Activated B cell treated with CpG ODN at 0.5 μM for 24 hours (primary cell): ENCODE data around the gene TTC17. TPM values are rescaled to one million over a fixed set of nuclear protein-coding genes. Genes with fewer than 3 reads are reported as not detected.
"Not testable (repeated sequence)": the region's sequence is repeated elsewhere in the genome, so short reads cannot be mapped to it uniquely, and the experiment has no call there.

Source experiments
- ATAC-seq: fragments of 200-7000 bp; cut with Tn5 transposase; one replicate; pipeline ENCODE4 v1.10.0; 2021; ENCODE audit warnings: low read depth, mild to moderate bottlenecking, moderate library complexity
- CTCF ChIA-PET: fragments of 350-600 bp; sonication (Branson Sonifier 250); formaldehyde crosslinking; loops from one replicate; lab custom pipeline; 2021; ENCODE audit warnings: antibody characterized with exemption; lab: Charles Lee
- POLR2A ChIA-PET: fragments of 350-600 bp; sonication (Branson Sonifier 250); formaldehyde crosslinking; loops from one replicate; lab custom pipeline; 2021; ENCODE audit warnings: antibody characterized with exemption; lab: Charles Lee
- DNase-seq: peaks from one replicate; pipeline ENCODE4 v3.0.0; 2022
- H3K27ac Mint-ChIP-seq: one replicate; pipeline ENCODE4 v1.8.0; 2020; ENCODE audit warnings: mixed read lengths
- H3K27me3 Mint-ChIP-seq: one replicate; pipeline ENCODE4 v1.8.0; 2021; ENCODE audit warnings: mixed read lengths
- H3K36me3 Mint-ChIP-seq: one replicate; pipeline ENCODE4 v1.8.0; 2021; ENCODE audit warnings: low read depth, mixed read lengths
- H3K4me1 Mint-ChIP-seq: one replicate; pipeline ENCODE4 v1.8.0; 2021; ENCODE audit warnings: mixed read lengths
- H3K4me3 Mint-ChIP-seq: one replicate; pipeline ENCODE4 v1.8.0; 2020; ENCODE audit warnings: mild to moderate bottlenecking, mixed read lengths
- H3K9me3 Mint-ChIP-seq: one replicate; pipeline ENCODE4 v1.8.0; 2020; ENCODE audit warnings: mixed read lengths
- intact Hi-C: fragments of 100-400 bp; cut with micrococcal nuclease; formaldehyde crosslinking; loops from one replicate; pipeline ENCODE4 v1.15.1; 2024
- total RNA-seq: library from RNA; stranded (reverse); gene quantifications from 2 replicates; pipeline ENCODE4 v1.2.3, GENCODE V29; 2022
- TF ChIP-seq, protein P1 (sequence below): fragments of 200-600 bp; IDR thresholded peaks from one replicate; pipeline ENCODE4 v1.8.0; 2022; ENCODE audit warnings: antibody characterized with exemption, mild to moderate bottlenecking

TTC17 gene
- total RNA-seq, 1 donor from 2014 or later = 127 TPM

DNA sequence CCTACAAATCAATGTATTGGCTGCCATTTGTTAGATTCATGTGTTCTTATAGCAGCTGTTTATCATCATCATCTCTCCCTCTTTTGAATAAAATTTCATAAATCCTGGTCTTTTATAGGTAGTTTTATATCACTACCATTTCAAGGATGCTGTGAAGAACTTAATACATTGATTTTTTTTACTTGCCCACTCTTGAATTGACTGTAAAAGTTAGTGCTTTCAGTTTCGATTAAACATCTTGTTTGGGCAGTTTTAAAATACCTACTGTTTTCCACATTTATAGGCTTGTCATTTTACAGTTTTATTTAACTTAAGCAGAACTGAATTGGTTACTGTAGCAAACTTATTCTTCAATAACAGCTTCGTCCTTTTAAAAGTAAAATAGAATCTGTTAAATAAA, 59.5 kb downstream of the TTC17 start:
- no peak for DNase-seq
- H3K27ac Mint-ChIP-seq = no peak overlapping the region
- no peaks in the 10 kb centered on the region for H3K4me1 Mint-ChIP-seq
- CTCF ChIA-PET = interaction anchor here (1.5 to 3.2 kb wide), 2 partner anchors 62 to 434 kb away, joined by 4 to 14 read pairs; no protein-coding TSS in a partner anchor
- intact Hi-C loops = no loop called here
- no peak overlapping the region for H3K4me3 Mint-ChIP-seq
- POLR2A ChIA-PET = no interaction called here
- H3K9me3 Mint-ChIP-seq = no peaks in the 10 kb centered on the region
- H3K27me3 Mint-ChIP-seq = no peaks in the 10 kb centered on the region
- ATAC-seq = no peak
- TF ChIP-seq, protein P1, sequence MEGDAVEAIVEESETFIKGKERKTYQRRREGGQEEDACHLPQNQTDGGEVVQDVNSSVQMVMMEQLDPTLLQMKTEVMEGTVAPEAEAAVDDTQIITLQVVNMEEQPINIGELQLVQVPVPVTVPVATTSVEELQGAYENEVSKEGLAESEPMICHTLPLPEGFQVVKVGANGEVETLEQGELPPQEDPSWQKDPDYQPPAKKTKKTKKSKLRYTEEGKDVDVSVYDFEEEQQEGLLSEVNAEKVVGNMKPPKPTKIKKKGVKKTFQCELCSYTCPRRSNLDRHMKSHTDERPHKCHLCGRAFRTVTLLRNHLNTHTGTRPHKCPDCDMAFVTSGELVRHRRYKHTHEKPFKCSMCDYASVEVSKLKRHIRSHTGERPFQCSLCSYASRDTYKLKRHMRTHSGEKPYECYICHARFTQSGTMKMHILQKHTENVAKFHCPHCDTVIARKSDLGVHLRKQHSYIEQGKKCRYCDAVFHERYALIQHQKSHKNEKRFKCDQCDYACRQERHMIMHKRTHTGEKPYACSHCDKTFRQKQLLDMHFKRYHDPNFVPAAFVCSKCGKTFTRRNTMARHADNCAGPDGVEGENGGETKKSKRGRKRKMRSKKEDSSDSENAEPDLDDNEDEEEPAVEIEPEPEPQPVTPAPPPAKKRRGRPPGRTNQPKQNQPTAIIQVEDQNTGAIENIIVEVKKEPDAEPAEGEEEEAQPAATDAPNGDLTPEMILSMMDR = no peak
- H3K36me3 Mint-ChIP-seq = peaks cover 40% of the 10 kb centered on the region

DNA sequence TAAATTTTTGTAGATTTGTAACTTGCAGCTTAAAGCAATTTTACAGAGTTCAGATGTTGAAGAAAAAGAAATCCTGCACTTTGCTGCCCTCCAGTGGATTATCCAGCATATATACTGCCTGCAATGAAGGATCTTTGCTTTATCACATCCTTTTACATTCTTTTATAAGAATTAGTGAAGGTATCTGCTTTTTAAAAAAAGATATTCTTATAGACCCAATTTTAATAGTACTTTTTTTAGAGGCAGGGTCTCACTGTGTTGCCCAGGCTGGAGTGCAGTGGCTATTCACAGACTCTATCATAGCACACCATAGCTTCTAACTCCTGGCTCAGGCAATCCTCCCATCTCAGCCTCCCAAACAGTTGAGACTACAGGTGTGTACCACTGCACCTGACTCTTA, 60.7 kb downstream of the TTC17 start:
- Mint-ChIP-seq H3K4me3 (no peak overlapping the region), H3K36me3 (peaks cover 30% of the 10 kb centered on the region), H3K27me3 (no peaks in the 10 kb centered on the region), H3K9me3 (no peaks in the 10 kb centered on the region), H3K27ac (no peak overlapping the region), H3K4me1 (no peaks in the 10 kb centered on the region)
- ATAC-seq (no peak), DNase-seq (no peak)
- POLR2A ChIA-PET = no interaction called here
- intact Hi-C loops = loop anchor here (1.0 kb wide), 1 partner anchor 433 kb away; no protein-coding TSS in a partner anchor
- TF ChIP-seq, protein P1 = no peak
- CTCF ChIA-PET = interaction anchor here (1.0 to 3.2 kb wide), 5 partner anchors 15 to 432 kb away, joined by 3 to 14 read pairs (median 4); partner anchors contain the start of gene API5

DNA sequence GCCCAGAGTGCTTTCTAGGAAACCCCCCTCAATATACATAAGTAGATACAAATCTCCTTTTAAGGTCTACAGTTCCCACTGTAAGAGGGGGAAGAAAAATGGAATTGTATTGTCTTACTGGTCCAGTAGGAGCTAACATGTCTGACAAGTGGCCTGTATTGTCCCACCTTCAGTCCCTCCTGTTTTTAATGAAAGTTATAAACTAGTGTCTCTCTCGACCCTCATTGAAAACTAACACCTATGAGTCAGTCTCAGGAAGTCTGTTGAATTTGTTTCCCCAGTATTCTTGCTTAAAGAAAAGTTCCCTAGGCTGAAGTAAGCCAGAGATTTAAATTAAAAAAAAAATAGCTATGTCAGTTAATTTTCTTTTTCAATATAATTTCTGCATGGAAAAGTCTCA, 69.3 kb downstream of the TTC17 start:
- no peak for DNase-seq
- no peak overlapping the region for H3K4me3 Mint-ChIP-seq

DNA sequence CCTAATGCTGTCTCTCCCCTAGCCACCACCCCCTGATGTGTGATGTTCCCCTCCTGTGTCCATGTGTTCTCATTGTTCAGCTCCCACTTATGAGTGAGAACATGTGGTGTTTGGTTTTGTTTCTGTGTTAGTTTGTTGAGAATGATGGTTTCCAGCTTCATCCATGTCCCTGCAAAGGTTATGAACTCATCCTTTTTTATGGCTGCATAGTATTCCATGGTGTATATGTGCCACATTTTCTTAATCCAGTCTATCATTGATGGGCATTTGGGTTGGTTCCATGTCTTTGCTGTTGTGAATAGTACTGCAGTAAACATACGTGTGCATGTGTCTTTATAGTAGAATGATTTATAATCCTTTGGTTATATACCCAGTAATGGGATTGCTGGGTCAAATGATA, 72.2 kb downstream of the TTC17 start:
- intact Hi-C loops, ATAC-seq, CTCF ChIA-PET, H3K4me1 Mint-ChIP-seq, H3K9me3 Mint-ChIP-seq, H3K27ac Mint-ChIP-seq, H3K4me3 Mint-ChIP-seq, DNase-seq, H3K27me3 Mint-ChIP-seq, POLR2A ChIA-PET: not testable (repeated sequence)
- H3K36me3 Mint-ChIP-seq = peaks cover 47% of the 10 kb centered on the region

More for the DNA sequence above, 69.3 kb downstream of the TTC17 start:
- Mint-ChIP-seq H3K9me3 (peaks cover 2% of the 10 kb centered on the region), H3K27me3 (no peaks in the 10 kb centered on the region), H3K36me3 (peaks cover 34% of the 10 kb centered on the region), H3K4me1 (no peaks in the 10 kb centered on the region), H3K27ac (no peak overlapping the region)
- no peak for ATAC-seq
- ChIA-PET CTCF (no interaction called here), POLR2A (no interaction called here)
- intact Hi-C loops = no loop called here
- TF ChIP-seq, protein P1 = no peak

DNA sequence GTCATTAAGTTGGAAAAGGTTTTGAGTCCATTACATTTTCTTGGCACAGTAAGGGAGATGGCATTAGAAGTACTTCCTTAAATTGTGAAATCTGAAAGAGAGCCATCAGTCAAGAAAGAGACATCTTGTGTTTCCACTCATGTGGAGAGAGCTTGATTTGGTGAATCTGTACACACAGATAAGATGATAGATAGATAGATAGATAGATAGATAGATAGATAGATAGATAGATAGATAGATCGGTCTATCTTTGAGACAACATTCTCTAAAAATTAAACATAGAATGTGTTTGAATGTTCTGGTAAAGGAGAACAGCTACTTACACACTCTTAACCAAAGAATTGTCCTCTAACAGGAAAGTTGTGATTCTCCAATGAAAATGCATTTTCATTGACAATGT, 76.2 kb downstream of the TTC17 start:
- intact Hi-C loops = no loop called here
- H3K27me3 Mint-ChIP-seq = no peaks in the 10 kb centered on the region
- no peak overlapping the region for H3K27ac Mint-ChIP-seq
- DNase-seq = no peak
- no peak overlapping the region for H3K4me3 Mint-ChIP-seq
- no peaks in the 10 kb centered on the region for H3K4me1 Mint-ChIP-seq
- peaks cover 2% of the 10 kb centered on the region for H3K9me3 Mint-ChIP-seq
- ATAC-seq = no peak
- ChIA-PET POLR2A (no interaction called here), CTCF (no interaction called here)
- peaks cover 65% of the 10 kb centered on the region for H3K36me3 Mint-ChIP-seq
- TF ChIP-seq, protein P1 = no peak

DNA sequence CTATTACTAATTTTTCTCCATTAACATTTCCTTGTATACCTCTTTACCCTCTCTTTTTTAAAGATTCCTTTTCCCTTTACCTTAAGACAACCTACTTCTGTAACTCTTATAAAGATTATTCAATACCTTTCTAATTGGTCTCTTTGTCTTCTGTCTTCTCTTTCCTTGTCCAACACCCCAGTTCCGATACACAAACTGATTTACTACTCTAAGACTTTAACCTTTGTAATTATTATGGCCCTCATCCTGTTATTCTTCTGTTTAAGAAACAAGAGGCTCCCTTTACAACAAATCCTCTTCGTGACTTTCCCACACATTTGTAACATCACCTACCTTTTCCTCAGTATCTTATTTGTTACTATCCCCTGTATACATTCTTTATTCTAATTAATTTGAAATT, 81.8 kb downstream of the TTC17 start:
- Mint-ChIP-seq H3K4me3 (no peak overlapping the region), H3K27me3 (no peaks in the 10 kb centered on the region), H3K9me3 (no peaks in the 10 kb centered on the region), H3K36me3 (peaks cover 87% of the 10 kb centered on the region), H3K4me1 (no peaks in the 10 kb centered on the region), H3K27ac (no peak overlapping the region)
- CTCF ChIA-PET = no interaction called here
- ATAC-seq = no peak
- TF ChIP-seq, protein P1 = no peak
- no peak for DNase-seq
- POLR2A ChIA-PET = interaction anchor here (0.7 kb wide), 1 partner anchor 394 kb away, joined by 6 read pairs; no protein-coding TSS in a partner anchor
- intact Hi-C loops = no loop called here
